Retinal pigment epithelial cell (primary cell): ENCODE data around the gene FAM177A1.

ENCODE experiments used
- DNase-seq: peaks from one replicate; pipeline ENCODE4 v3.0.0-alpha.2; 2010; ENCODE audit warnings: low read depth
- H3K4me3 ChIP-seq: 2 replicates; pipeline ENCODE4 v1.5.1; 2011; ENCODE audit warnings: mild to moderate bottlenecking, low read length, control low read depth, moderate library complexity
- CTCF ChIP-seq: conservative IDR thresholded peaks from 2 replicates; pipeline ENCODE4 v1.5.1; 2011; ENCODE audit warnings: low read depth, low read length, control low read depth, inconsistent platforms

FAM177A1 gene

GRCh38 chr14:35046048-35046750 lies at the start of gene FAM177A1:
Gene FAM177A1, plus strand, starts transcription at chr14:35046272. Its CDS starts 192 bp downstream, at chr14:35046464.
- peak within 1 kb of the TSS; percentile 90 for H3K4me3 ChIP-seq
- peak; percentile 96 for DNase-seq
- no peak for TF ChIP-seq CTCF

GRCh38 chr14:34997762-34998161 lies 48.3 kb upstream of the FAM177A1 start:
- TF ChIP-seq CTCF, result no peak
- H3K4me3 ChIP-seq, result no peak overlapping the region
- DNase-seq, result no peak

- no peak for TF ChIP-seq CTCF
- H3K4me3 ChIP-seq, result no peak overlapping the region
- no peak for DNase-seq
Observed at GRCh38 chr14:34999500-34999899, 46.6 kb upstream of the FAM177A1 start.

- no peak overlapping the region for H3K4me3 ChIP-seq
- TF ChIP-seq CTCF, result no peak
- no peak for DNase-seq
Observed at GRCh38 chr14:35001621-35002020, 44.5 kb upstream of the FAM177A1 start.

- no peak for TF ChIP-seq CTCF
- no peak overlapping the region for H3K4me3 ChIP-seq
Observed at GRCh38 chr14:35004839-35005238, 41.2 kb upstream of the FAM177A1 start.

GRCh38 chr14:35016568-35016967 lies 29.5 kb upstream of the FAM177A1 start:
- no peak for TF ChIP-seq CTCF
- no peak for DNase-seq
- H3K4me3 ChIP-seq, result no peak overlapping the region

More at GRCh38 chr14:35004839-35005238, 41.2 kb upstream of the FAM177A1 start:
- no peak for DNase-seq

- no peak for TF ChIP-seq CTCF
- no peak overlapping the region for H3K4me3 ChIP-seq
- DNase-seq, result no peak
Observed at GRCh38 chr14:35020713-35021112, 25.4 kb upstream of the FAM177A1 start.
